NAMALWA (cell line): ENCODE data around the gene CYFIP1.

Experiments used
- DNase-seq: peaks from one replicate; pipeline ENCODE4 v3.0.0-alpha.2; 2015; ENCODE audit warnings: low spot score

CYFIP1 gene

DNA sequence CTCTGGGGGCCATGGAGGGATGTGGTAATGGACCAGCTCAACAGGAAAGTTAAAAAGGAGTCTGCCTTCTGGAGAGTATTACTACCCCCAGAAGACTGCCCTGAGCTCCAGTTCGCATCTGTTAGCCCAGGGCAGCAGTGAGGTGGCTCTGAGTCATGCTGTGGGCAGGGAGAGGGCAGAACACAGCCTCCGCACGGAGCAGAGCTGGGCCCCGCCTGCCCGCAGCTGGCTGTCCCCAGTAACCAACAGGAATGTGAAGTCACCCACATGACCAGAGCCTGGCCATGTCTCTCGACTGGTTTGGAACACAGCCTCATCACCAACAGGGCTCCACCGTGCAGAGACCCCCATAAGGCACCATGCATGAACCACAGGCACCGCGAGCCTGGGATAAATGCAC is 62.1 kb downstream of the CYFIP1 start:
- DNase-seq: no peak

DNA sequence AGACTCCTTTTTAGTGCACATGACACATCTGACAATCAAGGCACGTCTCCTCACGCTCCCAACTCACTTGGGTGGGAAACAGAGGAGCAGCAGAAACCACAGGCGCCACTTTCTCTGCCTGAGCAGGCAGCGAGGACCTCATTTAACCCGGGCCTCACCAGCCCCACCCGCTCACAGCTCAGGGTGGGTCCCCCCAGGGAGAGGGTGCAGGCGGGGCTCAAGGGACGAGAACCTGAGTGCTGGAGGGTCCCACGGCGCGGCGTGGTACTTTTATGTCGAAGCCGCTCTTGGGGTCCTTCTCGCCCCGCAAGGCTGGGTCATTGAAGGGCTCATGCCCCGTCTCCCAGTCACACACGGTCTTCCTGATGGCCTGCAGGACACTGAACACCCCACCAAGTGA is 62.6 kb downstream of the CYFIP1 start:
- no peak for DNase-seq

DNA sequence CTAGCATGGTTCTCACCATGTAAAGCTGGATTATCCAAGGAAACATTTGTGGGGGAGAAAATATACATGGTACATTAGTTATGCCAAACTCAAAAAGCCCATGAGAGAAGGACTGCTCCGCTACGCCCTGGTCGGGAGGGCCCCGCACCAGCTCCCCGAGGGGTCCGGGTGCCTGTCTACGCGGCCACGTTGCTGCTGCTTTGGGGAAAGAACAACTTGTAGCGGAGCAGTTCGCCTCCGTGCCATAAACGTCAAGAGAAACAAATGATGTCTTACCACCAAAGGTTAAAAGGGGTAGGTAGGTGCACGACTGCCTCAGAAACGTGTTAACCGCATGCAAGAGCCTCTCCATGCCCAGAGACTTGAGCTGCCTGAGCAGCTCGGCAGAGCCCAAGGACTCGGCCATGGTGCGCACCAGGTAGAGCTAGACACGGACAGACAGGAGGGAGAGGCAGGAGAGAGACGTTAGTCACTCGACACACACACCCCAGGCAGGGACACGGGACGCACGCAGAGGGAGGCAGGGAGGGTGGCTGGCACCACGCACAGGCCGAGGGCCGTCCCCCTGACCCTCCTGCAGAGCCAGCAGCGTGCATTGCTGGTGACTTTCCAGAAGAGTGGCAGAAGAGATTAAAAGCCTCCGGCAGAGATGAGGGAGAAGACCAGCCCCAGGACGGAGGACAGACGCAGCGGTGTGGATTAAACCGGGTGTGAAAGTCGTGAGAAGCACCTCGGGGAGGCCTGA is 63.4 kb downstream of the CYFIP1 start:
- no peak for DNase-seq

DNA sequence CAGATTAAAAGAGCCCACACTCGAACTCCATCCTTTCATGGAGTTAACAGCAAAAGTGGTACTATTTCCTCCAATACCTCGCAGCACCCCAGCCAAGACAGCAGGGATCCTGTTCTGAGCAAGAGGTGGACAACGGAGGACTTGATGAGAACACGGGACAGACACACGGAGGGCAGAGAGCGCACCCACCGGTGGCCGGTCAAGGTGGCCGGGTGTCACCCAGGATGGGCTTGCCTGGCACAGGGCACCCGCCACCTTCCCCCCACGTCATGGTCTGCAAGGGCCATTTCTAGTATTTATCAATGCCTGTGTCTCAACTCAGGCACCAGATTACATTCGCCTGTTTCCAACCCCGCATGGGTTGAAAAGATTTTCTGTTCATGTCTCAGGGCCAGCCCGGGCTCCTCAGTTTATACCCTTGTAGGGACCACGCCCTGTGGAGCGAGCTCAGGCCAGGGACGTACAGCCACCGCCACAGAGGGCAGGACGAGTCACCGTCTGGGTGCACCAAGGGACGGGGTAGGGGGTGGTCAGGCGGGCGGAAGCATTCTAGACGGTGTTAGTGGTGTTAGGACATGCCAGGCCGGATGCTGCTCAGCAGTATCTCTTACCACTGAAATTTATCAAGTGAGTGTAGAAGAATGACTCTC is 64.2 kb downstream of the CYFIP1 start:
- DNase-seq: no peak

DNA sequence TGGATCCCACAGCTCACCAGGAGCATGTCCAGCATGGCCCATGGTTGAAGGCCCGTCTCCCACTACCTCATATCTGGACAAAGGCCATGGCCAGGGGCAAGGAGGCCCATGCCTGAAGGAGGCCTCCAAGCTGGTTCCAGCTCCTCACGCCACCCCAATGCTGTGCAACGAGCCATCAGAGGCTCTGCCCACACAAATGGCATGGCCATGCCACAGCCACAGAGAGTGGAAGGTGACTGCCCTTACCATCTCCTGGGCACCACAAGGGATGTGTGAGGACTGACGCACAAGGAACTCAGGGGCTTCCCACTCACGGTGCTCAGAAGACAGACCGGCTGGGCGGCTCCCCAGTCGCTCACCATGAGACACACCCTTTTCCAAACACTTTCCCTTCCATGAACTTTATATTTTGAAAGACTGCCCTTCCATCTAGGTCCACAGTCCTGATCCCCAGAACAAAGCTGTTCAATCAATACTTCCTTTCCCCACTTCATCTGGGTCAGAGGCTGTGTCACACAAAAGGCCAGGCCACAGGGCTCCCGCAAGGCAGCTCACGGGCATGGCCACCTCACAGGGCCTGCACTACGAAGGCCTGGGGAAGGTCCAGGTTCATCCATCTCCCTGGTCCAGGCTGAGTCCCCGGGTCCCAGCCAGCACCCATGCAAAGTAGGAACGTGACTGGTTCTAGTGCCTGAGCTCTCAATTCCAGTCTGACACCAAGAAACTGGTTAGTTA is 66.4 kb downstream of the CYFIP1 start:
- DNase-seq: no peak

DNA sequence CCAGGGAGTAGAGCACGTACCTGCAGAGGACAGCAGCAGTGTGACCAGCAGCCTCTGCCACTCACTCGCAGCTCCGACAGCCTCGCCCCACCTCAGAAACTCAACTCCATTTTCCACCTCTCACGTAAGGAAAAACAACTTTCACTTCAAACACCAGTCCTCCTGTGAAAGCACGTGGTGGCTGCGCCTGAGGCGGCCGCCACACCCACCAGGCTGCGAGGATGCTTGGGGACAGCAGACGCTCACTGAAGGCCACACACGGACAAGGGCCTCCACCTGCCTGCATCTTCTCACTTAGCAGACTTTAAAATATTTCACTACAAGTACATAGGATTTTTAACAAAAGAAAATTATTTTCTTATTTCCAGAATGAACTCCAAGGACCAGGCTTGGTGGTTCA is 67.9 kb downstream of the CYFIP1 start:
- DNase-seq: no peak

DNA sequence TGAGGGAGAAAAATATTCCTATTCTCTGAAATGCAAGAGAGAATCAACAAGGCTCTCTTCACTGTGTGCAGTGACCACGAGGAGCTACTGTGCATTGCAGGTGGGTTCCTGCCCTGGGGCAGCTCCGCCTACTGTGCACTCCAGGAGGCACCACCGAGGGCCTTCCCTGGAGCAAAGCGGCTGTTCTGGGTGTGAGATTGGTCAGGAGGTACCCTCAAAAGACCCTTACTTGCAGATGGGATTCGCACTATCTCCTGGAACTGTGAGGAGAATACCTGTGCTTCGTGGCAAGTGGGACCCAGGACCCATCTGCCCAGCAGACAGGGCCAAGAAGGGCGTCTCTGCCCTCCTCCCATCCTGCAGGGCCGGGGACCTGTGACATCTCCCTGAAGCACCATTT is 68.9 kb downstream of the CYFIP1 start:
- no peak for DNase-seq

DNA sequence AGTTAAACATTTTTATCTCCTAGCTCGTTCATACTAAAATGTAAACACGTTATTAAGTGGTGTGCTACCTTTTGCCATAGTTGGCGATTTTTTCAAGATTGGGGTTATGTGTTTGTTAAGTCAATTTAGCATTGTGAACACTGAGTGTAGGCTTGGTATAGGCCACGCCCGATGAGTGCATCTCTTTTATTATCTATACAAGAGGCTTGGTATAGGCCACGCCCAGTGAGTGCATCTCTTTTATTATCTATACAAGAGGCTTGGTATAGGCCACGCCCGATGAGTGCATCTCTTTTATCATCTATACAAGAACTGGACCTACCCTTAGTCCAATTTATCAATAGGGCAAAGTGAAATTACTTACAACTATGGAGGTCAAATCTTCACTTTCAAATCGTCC is 71.3 kb downstream of the CYFIP1 start:
- no peak for DNase-seq

DNA sequence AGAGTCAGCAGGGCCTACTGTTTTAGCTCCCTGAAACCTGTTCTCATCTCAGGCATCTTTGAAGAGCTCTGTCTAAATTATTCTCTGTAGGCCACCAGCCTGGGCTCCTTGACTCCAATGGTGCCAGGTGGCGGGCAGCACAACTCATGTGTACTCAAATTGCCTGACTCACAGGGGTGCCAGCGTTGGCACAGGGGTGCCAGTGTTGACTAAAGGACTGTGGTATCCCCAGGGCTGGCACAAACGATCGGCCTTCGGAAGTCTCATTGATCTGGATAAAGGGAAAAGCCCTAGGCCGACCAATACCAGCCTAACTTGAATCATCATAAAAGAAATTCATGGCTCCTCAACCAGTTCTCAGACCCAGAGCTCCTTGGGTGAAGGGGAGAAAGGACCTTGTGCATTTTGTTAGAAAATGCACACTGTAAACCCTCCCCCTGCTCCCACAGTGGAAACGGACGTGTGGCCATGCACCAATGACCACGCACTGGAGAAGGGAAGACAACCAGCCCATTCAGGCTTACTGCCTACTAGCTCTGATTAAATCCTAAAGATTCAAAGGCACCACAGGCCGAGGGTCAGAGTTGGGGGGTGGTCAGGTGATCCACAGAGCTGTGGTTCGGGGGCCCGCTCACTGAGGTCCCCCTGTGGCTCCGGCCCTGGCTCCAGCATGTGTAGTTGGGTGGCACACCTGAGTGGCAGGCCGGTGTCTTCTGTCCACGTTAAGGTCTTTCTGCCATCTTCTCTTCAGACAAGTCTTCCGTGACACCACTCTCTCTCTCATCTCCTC is 72.8 kb downstream of the CYFIP1 start:
- no peak for DNase-seq

DNA sequence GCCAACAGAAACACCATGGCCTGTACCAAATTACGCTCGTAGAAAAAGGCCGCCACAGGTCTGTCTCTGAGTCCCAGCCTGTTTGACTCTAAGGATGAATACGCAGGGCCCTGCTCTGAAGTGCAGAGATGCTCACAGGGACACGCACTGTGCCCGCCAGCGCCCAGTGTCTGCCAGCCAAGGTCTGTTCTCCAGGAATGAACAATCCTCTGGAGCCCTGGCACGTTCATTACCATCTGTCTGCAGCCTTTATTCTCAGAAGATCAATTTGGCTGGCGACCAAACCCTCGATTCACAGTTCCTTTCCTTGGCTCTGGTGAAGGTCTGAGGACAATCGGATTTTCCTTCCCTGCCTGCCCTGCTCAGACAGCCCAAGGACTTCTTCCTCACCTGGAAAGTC is 75.4 kb downstream of the CYFIP1 start:
- DNase-seq: no peak

DNA sequence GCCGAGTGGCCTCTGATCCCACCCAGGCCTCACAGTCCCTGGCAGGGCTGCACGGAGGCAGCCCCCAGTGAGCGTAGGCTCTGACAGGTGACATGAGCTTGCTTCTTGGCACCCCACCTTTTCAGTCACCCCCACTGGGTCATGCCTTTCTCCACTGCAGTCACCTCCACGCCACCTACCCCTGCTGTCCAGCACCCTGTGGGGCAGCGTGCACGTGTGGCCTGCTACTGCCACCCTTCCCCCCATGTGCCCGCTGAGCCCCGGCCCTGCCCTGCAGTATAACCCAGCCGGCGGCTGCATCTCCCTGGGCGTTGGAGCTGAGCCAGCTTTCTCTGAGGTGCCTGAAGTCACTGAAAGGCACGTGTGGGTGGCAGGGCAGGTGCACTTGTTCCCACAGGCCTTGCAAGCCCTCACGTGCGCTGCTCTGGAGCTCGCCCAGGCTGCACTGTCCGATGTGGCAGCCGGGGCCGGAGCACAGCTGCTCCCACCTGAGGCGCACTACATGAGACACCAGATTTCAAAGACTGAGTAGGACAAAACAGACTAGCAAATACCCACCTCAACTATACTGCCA is 76.1 kb downstream of the CYFIP1 start:
- DNase-seq: no peak

DNA sequence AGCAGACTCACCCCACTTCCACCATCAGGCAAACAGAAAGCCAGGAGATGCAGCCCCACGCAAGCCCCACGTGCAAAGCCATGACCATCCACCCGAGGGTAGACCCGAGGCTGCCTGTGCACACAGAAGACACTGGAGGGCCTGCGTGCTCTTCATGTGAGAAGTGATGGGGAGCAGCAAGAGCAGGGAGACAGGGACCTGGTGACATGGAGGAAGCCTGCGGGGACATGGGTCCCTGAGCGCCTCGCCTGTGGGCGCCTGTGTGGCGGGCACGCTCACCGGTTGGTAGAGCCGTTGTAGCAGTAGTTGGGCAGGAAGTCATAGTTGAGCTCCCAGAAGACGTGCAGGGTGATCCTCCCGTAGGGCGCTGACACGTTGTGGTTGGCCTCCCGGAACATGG is 76.7 kb downstream of the CYFIP1 start:
- DNase-seq: no peak

DNA sequence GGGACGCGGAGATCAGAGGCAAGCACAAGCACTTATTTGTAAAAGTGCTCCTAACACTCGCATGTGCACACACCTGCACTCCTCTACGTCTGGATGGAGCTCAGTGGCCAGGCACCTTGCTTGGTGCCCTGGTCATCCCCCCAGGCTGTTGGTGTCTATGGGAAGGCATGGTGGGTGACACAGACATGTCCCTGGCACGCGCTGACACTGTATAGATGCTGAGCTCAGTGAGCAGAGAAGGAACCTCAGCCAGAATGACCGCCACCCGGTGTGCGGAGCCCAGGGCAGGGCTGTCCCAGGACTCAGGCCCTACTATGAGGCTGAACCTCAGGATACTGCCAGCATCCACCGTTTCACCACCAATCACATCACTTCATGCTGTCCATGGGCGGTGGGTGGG is 77.2 kb downstream of the CYFIP1 start:
- DNase-seq: no peak

DNA sequence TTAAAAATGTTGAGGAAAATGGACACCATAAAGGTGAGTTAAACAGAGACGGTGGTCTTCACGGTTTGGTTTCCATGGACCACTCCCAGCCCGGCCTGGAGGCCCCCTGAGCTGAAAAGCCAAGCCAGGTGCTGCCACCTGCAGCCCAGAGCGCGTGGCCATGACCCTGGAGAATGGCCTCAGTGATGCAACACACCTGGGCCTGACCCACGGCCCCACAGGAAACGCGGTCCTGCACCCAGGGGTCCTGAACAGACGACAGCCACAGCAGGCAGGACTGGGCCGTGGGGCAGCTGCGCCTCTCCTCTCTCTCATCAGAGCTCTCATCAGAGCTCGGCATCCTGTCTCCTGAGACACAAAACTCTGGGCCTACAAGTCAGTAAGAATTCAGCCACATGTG is 77.6 kb downstream of the CYFIP1 start:
- DNase-seq: no peak

DNA sequence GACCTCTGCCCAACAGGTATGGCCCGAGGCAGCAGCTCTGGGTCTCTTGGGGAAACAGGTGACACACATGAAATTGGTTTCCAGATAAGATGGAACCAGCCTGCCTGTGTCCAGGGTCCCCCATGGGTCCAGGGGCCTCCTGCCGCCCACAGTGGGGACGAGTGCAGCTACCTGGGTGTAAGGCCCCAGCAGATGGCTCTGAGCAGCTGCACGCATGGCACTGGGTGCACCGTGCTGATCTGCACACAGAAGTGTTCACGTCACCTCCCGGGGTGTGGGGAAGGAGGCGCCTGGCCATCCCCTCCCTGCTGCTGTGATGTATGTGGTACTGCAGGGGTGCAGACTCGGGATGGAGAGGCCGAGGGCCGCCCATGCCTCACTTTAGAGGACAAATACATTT is 78.1 kb downstream of the CYFIP1 start:
- DNase-seq: no peak

DNA sequence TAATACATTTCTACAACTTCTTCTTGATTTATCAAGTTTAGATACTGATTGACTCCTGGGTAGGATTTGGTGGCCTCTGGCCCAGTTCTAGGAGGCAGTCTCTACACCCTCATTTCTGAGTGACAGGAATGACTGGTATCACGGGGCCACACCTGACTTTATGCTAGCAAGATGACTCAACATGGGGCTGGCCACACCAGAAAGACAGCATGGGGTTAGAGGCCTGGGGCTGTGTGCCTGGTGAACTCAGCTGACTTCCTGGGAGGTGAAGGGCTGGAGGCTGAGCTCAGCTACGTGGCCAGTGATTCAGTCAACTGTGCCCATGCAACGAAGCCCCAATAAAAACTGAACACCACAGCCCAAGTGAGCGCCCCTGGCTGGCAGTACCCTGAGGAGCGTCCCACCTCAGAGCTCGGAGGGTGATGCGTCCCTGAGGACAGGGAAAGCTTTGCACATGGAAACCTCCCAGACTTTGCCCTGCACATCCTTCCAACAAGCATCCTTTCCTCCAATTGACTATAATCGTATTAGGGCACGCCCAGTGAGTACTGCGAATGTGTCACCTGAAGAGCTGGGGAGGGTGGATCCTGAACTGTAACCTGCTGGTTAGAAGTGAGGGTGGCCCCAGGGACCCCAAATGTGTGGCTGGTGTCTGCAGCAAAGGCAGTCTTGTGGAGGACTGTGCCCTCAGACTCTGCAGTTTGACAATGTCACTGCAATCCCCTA is 84.5 kb downstream of the CYFIP1 start:
- DNase-seq: no peak

DNA sequence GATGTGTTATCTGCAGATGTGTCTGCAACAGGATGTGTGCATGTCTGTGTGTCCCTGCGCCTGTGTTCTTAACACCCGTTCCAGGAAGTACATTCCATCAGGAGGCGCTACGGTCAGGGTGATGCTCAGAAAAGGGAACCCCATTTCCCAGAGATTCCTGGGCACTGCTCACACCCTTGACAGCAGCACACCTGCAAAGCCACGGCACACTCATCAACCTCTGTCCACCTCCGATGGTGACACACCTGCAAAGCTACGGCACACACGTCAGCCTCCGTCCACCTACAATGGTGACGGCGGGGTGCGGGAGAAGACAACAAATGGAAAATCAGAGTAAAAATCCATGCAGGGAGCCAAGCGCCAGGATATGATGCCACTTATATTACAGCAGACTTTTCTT is 86.3 kb downstream of the CYFIP1 start:
- DNase-seq: no peak

DNA sequence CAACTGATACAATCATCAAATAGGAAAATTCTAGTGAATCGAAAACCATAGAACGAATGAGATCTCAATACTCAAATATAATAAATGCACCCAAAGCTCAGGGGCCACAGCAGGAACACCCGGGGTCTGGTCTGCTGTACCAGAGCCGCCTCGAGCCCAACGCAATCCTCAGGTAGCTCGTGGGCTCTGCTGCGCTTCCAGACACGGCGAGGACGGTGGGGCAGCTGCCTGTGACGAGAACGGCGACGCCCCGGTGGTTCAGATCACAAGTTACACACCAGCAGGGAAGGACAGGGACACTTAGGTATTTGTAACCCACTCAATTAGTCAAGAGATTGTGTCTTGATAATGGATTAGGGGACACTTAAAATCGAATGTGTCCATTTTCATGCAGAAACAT is 87.1 kb downstream of the CYFIP1 start:
- no peak for DNase-seq

DNA sequence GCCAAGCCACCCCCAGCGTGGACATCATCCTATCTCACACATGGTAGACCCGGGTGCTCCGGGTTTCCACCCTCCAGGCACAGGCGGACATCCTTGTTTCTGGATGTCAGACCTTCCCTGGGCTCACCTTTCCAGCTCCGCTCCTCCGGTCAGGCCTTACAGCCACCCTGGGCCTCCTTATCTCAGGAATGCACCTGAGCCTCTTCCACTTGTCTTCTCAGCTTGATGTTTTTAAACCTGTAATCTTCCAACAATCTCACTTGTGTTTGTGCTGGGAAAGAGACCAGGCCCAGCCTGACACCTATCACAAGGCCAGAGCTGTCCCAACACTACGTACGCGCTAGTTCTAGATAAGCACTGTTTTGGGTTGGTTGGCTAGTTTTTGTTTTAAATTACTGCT is 87.8 kb downstream of the CYFIP1 start:
- DNase-seq: no peak

DNA sequence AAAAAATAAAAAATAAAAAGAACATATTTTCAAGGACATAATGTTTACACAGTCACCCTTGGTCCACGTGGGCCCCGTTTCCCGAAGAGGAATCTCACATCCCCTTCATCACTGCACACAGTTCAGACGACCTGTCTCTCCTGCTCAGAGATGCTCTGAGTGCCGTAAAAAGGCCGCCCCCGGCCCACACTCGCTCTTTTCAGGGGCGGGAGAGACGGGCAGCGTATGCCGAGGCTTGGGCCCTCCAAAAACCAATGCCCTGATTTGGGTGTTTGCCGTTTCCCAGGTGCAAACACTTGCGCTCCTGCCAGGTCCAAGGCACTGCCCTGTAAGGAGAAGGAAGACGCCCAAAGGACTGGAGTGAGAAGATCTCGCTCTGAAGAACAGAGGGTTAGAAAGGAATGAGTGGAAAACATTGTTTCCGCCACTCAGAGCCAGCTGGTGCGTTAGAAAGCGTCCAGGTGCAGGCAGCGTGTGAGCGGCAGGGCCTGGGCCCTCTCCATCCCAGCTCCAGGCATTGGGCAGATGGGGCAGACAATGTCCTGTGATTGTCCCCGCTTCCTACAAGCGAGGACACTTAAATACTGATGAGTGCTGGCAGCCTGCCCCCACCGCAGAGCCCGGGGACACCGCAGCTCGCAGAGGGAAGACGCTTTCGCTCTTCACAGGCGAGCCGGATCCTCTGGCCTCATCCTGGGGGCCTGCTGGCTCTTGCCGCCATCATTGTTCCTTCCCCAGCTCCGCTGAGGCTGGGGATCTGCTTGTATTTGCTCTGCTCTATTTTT is 88.5 kb downstream of the CYFIP1 start:
- no peak for DNase-seq

DNA sequence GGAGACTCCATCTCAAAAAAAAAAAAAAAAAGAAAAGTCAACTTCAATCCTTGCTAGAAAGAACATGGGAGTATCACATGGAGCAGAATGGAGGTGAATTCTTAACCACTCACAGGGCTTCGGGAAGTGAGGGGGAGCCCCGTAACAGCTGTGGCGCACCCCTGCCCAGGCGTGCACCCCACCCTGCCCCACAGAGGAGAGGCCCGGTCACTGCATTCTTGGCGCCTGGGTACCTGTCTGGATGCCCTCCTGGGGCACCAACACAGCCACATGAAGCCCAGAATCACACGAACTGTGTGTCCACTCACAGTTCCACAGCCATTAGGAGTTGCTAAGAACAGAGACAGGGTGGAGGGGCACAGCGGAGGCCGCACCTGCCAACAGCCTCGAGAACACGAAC is 89.9 kb downstream of the CYFIP1 start:
- no peak for DNase-seq
